ENCODE data around the gene PKDREJ.

DNA sequence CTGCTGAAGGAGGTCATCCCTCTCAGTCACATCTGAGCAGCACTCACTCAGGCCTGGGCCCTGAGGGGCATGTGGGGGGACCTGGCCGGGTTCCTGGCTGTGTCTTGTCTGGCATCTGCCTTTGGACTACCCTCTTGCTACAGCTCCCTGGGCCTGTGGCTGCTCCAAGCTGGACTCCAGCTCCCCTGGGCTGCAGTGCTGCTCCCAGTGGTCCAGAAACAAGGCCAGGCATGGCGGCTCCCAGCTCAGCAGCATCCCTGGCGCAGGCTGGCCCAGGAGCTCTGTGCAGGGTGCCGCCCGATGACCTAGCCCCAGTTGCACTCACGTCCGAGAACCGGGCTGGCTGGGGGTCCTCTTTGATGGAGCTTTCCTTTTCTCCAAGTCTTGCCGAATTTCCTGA is 18.4 kb downstream of the PKDREJ start:
- TF ChIP-seq, protein P1, sequence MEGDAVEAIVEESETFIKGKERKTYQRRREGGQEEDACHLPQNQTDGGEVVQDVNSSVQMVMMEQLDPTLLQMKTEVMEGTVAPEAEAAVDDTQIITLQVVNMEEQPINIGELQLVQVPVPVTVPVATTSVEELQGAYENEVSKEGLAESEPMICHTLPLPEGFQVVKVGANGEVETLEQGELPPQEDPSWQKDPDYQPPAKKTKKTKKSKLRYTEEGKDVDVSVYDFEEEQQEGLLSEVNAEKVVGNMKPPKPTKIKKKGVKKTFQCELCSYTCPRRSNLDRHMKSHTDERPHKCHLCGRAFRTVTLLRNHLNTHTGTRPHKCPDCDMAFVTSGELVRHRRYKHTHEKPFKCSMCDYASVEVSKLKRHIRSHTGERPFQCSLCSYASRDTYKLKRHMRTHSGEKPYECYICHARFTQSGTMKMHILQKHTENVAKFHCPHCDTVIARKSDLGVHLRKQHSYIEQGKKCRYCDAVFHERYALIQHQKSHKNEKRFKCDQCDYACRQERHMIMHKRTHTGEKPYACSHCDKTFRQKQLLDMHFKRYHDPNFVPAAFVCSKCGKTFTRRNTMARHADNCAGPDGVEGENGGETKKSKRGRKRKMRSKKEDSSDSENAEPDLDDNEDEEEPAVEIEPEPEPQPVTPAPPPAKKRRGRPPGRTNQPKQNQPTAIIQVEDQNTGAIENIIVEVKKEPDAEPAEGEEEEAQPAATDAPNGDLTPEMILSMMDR (IDR thresholded peaks at IDR 0.05): no peak
- no peak for TF ChIP-seq POLR2A (IDR thresholded peaks at IDR 0.05)
- no peak for TF ChIP-seq EP300 (IDR thresholded peaks at IDR 0.05)

Data from upper lobe of left lung (tissue), 4 donors.